CD4-positive, alpha-beta T cell (primary cell): ENCODE measurements around the gene JARID2. TPM values are rescaled to one million over a fixed set of nuclear protein-coding genes. Genes with fewer than 3 reads are reported as not detected.

Experiments used
- ATAC-seq: fragments of 200-7000 bp; cut with Tn5 transposase; one replicate; pipeline ENCODE4 v1.10.0; 2022; ENCODE audit warnings: mild to moderate bottlenecking; ENCODE audit not compliant: poor library complexity
- CTCF ChIA-PET: fragments of 350-600 bp; sonication (Branson Sonifier 250); formaldehyde crosslinking; loops from one replicate; lab custom pipeline; 2021; ENCODE audit warnings: antibody characterized with exemption, inconsistent platforms; lab: Charles Lee
- POLR2A ChIA-PET: fragments of 350-600 bp; sonication (Branson Sonifier 250); formaldehyde crosslinking; loops from one replicate; lab custom pipeline; 2021; ENCODE audit warnings: antibody characterized with exemption, inconsistent platforms; lab: Charles Lee
- DNase-seq, 14 experiments: peaks; one replicate each; pipeline ENCODE4 v3.0.0-alpha.2; 2013 to 2020; ENCODE audit warnings: mixed read lengths in 2 of 14
- H3K27ac ChIP-seq, 2 donors: one replicate each; pipeline versions ENCODE4 v1.5.1 to v1.7.0; 2013; ENCODE audit warnings: low read length in 2 of 2, low read depth in 1 of 2, mild to moderate bottlenecking in 1 of 2
- H3K27me3 ChIP-seq, 2 experiments: 1 replicate in 1 of 2; 2 replicates in 1 of 2; pipeline versions ENCODE4 v1.6.1 to v1.7.0; 2013; ENCODE audit warnings: low read length in 2 of 2, control low read depth in 1 of 2, mild to moderate bottlenecking in 1 of 2, moderate library complexity in 1 of 2; ENCODE audit not compliant: insufficient read depth in 2 of 2, control insufficient read depth in 1 of 2
- H3K36me3 ChIP-seq: one replicate; pipeline ENCODE4 v1.6.1; 2013; ENCODE audit warnings: low read length, control low read depth; ENCODE audit not compliant: insufficient read depth
- H3K4me1 ChIP-seq: one replicate; pipeline ENCODE4 v1.6.1; 2013; ENCODE audit warnings: low read length, control low read depth; ENCODE audit not compliant: insufficient read depth
- H3K4me3 ChIP-seq: one replicate; pipeline ENCODE4 v1.5.1; 2013; ENCODE audit warnings: mild to moderate bottlenecking, low read length, moderate library complexity
- H3K9me3 ChIP-seq, 2 experiments: 1 replicate in 1 of 2; 2 replicates in 1 of 2; pipeline versions ENCODE4 v1.6.1 to v1.7.0; 2013; ENCODE audit warnings: low read length in 2 of 2, mild to moderate bottlenecking in 2 of 2, control low read depth in 1 of 2, moderate library complexity in 1 of 2; ENCODE audit not compliant: control insufficient read depth in 1 of 2, insufficient read depth in 1 of 2
- H3K27ac Mint-ChIP-seq: one replicate; pipeline ENCODE4 v1.8.0; 2020; ENCODE audit warnings: mixed read lengths
- H3K27me3 Mint-ChIP-seq: one replicate; pipeline ENCODE4 v1.8.0; 2021; ENCODE audit warnings: mixed read lengths
- H3K36me3 Mint-ChIP-seq: one replicate; pipeline ENCODE4 v1.8.0; 2021; ENCODE audit warnings: low read depth, mixed read lengths
- H3K4me1 Mint-ChIP-seq: one replicate; pipeline ENCODE4 v1.8.0; 2021; ENCODE audit warnings: low read depth, mixed read lengths
- H3K4me3 Mint-ChIP-seq: one replicate; pipeline ENCODE4 v1.8.0; 2020; ENCODE audit warnings: mild to moderate bottlenecking, mixed read lengths
- H3K9me3 Mint-ChIP-seq: one replicate; pipeline ENCODE4 v1.8.0; 2020; ENCODE audit warnings: mixed read lengths
- intact Hi-C, 2 experiments: fragments of 100-400 bp; cut with DNase I in 1 of 2; cut with micrococcal nuclease in 1 of 2; formaldehyde crosslinking; loops; one replicate each; pipeline versions ENCODE4 v1.15.1 to v1.9.0; 2023 to 2025; cut with DNase I, micrococcal nuclease
- total RNA-seq, 174 experiments: library from RNA in 2 of 174; stranded (reverse) in 2 of 174; gene quantifications; one replicate each; pipeline ENCODE4 v1.2.3 and lab custom pipeline; 2021 to 2026
- TF ChIP-seq, protein P1 (sequence below): fragments of 200-600 bp; IDR thresholded peaks from one replicate; pipeline ENCODE4 v1.8.0; 2022; ENCODE audit warnings: antibody characterized with exemption, mild to moderate bottlenecking

Gene JARID2
- total RNA-seq, 2 experiments from 2014 or later = 32.0 to 33.0 TPM

GRCh38 chr6:15250187-15251168 is 4.6 kb downstream of the JARID2 start:
- Histone ChIP-seq H3K4me3 (no peak overlapping the region), H3K36me3 (no peaks in the 10 kb centered on the region), H3K4me1 (peaks cover 56% of the 10 kb centered on the region), H3K27me3 (no peaks in the 10 kb centered on the region), H3K9me3 (no peaks in the 10 kb centered on the region), H3K27ac (peak overlapping the region; percentile 88 to 94)
- Mint-ChIP-seq H3K9me3 (no peaks in the 10 kb centered on the region), H3K27ac (peak overlapping the region; percentile 96), H3K36me3 (peaks cover 37% of the 10 kb centered on the region), H3K27me3 (peaks cover 4% of the 10 kb centered on the region), H3K4me3 (peak overlapping the region; percentile 95), H3K4me1 (peaks cover 72% of the 10 kb centered on the region)
- TF ChIP-seq, protein P1, sequence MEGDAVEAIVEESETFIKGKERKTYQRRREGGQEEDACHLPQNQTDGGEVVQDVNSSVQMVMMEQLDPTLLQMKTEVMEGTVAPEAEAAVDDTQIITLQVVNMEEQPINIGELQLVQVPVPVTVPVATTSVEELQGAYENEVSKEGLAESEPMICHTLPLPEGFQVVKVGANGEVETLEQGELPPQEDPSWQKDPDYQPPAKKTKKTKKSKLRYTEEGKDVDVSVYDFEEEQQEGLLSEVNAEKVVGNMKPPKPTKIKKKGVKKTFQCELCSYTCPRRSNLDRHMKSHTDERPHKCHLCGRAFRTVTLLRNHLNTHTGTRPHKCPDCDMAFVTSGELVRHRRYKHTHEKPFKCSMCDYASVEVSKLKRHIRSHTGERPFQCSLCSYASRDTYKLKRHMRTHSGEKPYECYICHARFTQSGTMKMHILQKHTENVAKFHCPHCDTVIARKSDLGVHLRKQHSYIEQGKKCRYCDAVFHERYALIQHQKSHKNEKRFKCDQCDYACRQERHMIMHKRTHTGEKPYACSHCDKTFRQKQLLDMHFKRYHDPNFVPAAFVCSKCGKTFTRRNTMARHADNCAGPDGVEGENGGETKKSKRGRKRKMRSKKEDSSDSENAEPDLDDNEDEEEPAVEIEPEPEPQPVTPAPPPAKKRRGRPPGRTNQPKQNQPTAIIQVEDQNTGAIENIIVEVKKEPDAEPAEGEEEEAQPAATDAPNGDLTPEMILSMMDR = no peak
- no peak for ATAC-seq
- intact Hi-C loops = loop anchor here in 1 of 2 experiments (5.0 kb wide), 1 partner anchor 77 kb away; no protein-coding TSS in a partner anchor
- DNase-seq = no peak
- POLR2A ChIA-PET = interaction anchor here (0.6 to 2.5 kb wide), 7 partner anchors 9 to 184 kb away, joined by 3 to 18 read pairs (median 6); no protein-coding TSS in a partner anchor
- CTCF ChIA-PET = no interaction called here

DNA sequence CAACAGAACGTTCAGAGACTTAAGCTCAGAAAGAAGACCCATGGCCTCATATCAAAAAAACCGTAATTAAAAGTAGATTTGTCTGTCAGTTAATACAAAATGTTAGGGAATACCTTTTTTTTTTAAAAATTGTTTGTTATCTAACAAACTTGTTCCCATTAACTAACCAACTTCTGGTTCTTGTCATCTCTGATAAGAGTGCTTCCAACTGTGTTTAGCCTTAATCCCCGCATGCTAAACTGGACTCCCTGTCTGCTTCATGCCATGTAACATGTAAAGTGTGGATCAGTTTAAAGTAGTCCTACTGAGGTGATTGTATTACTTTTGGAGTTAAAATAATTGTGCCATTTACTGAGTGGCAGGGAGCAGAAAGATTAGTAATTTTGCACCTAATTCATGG is 6.3 kb downstream of the JARID2 start:
- TF ChIP-seq, protein P1 = no peak
- ChIA-PET CTCF (no interaction called here), POLR2A (interaction anchor here (0.9 to 2.5 kb wide), 3 partner anchors 8 to 23 kb away, joined by 4 to 11 read pairs (median 6); no protein-coding TSS in a partner anchor)
- no peak for ATAC-seq
- H3K27ac Mint-ChIP-seq = peak overlapping the region; percentile 96
- H3K4me1 Mint-ChIP-seq = peaks cover 84% of the 10 kb centered on the region
- Histone ChIP-seq H3K9me3 (no peaks in the 10 kb centered on the region), H3K4me1 (peaks cover 62% of the 10 kb centered on the region), H3K27me3 (no peaks in the 10 kb centered on the region), H3K4me3 (peak overlapping the region; percentile 37), H3K27ac (no peak overlapping the region), H3K36me3 (no peaks in the 10 kb centered on the region)
- intact Hi-C loops = loop anchor here in 1 of 2 experiments (5.0 kb wide), 1 partner anchor 75 kb away; no protein-coding TSS in a partner anchor
- no peak for DNase-seq
- H3K36me3 Mint-ChIP-seq = peaks cover 22% of the 10 kb centered on the region
- H3K4me3 Mint-ChIP-seq = peak overlapping the region; percentile 80
- H3K27me3 Mint-ChIP-seq = peaks cover 4% of the 10 kb centered on the region
- no peaks in the 10 kb centered on the region for H3K9me3 Mint-ChIP-seq

DNA sequence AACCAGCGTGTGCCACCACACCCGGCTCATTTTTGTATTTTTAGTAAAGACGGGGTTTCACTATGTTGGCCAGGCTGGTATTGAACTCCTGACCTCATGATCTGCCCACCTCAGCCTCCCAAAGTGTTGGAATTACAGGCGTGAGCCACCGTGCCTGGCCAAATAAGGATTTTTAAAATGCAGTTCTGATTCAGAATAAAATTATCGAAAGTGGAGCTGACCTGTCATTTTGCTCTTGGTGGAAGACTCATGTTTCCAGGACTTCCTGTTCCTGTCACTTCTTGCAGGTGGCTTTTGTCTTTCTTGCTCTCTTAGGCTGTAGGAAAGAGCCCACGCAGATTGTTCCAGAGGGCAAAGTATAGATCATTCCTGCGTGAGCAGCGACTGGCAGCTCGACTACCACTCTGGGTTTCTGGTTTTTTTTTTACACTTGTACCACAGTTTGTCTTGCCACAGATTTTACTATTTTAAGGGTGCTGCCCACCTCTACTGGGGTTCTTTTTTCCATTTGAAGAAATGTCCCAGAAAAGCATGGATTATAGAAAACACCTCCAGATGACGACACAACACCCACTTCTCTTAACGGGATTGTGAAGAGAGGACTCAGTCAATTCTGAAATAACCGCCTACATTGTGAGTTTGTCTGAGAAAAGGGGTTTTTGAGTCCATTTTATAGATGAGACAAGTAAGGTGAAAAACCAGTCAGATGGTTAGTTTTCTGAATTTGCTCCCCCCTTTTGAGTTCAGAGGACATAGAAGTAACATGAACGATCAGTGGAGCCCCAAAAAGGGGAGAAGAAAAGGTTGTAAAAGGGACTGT is 7.5 kb downstream of the JARID2 start:
- Mint-ChIP-seq H3K4me1 (peaks cover 95% of the 10 kb centered on the region), H3K27me3 (peaks cover 4% of the 10 kb centered on the region), H3K36me3 (peaks cover 14% of the 10 kb centered on the region), H3K9me3 (no peaks in the 10 kb centered on the region), H3K4me3 (peak overlapping the region; percentile 80), H3K27ac (peak overlapping the region; percentile 96)
- TF ChIP-seq, protein P1 = no peak
- Histone ChIP-seq H3K27me3 (no peaks in the 10 kb centered on the region), H3K4me3 (peak overlapping the region; percentile 37), H3K27ac (peak overlapping the region in 1 of 2 donors; percentile 46), H3K4me1 (peaks cover 72% of the 10 kb centered on the region), H3K9me3 (no peaks in the 10 kb centered on the region), H3K36me3 (no peaks in the 10 kb centered on the region)
- ATAC-seq = no peak
- ChIA-PET POLR2A (interaction anchor here (0.6 to 2.5 kb wide), 3 partner anchors 12 to 79 kb away, joined by 3 to 11 read pairs (median 3); no protein-coding TSS in a partner anchor), CTCF (interaction anchor here (1.0 kb wide), 1 partner anchor 186 kb away, joined by 3 read pairs; no protein-coding TSS in a partner anchor)
- intact Hi-C loops = loop anchor here in 1 of 2 experiments (5.0 kb wide), 1 partner anchor 74 kb away; no protein-coding TSS in a partner anchor
- peak in 1 of 14 experiments; percentile 42 for DNase-seq
